Measurements from ENCODE around the gene C21orf91.
"Not testable (repeated sequence)": the region's sequence is repeated elsewhere in the genome, so short reads cannot be mapped to it uniquely, and the experiment has no call there.

The C21orf91 gene

DNA sequence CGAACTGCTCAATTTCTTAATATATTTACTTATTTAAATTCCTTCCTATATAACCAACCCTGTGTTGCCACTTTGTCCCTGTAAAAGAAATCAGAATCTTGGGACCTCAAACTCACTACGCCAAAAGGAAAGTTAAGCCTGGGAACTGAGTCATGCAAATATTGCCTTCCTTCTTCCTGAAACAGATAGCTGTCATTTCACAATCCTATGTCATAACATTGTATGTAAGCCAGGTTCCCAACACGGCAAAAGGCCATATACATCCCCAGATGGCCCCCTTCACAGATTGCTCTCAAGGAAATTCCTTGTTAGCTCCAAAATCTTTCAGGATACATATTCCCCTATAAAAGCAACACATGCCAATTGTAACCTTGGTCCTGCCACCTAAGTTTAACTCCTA lies 39.7 kb downstream of the C21orf91 start:
- no peak for DNase-seq (ENCODE audit: low read depth, low spot score)

DNA sequence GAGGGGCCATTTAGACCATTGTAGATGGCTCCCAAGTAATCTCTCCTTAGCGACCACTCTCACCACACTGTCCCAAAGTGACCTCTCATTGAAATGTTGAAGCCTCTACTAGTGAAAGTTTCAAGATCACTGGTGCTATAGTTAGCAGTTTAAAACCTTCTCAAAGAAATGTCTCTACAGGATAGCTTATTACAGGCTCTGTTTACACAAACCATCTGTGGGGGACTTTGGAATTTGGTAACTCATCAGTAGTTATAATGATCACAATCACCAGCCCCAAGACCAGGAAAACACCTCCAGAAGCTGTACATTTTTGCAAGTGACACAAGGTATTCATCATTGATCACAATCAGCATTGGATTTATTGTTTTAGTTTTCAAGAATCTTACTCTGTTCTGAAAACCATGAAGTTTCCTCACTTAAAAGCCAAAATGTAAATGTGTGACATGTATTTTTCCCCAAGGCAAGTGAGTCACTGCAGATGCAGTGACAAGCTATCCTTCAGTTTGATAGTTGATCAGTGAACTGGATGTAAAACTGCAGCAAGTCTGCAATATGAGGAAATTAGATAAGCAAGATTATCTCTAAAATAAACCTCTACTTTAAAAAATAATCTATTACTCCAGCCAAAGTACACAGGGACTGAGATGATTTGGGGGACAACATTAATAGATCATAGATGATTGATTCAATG lies 41.9 kb downstream of the C21orf91 start:
- DNase-seq (ENCODE audit: low read depth, low spot score): no peak

DNA sequence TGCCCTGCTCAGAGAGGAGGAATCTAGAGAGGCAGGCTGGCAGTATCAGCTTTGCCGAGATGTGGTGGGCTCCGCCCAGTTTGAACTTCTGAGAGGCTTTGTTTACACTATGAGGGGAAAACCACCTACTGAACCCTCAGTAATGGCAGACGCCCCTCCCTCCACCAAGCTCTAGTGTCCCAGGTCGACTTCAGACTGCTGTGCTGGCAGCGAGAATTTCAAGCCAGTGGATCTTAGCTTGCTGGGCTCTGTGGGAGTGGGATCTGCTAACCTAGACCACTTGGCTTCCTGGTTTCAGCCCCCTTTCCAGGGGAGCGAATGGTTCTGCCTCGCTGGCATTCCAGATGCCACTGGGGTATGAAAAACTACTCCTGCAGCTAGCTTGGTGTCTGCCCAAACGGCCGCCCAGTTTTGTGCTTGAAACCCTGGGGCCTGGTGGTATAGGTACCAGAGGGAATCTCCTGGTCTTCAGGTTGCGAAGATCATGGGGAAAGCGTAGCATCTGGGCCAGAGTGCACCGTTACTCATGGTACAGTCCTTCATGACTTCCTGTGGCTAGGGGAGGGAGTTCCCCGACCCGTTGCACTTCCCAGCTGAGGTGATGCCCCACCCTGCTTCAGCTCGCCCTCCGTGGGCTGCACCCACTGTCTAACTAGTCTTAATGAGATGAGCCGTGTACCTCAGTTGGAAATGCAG lies 43.6 kb downstream of the C21orf91 start:
- no peak for DNase-seq (ENCODE audit: low read depth, low spot score)

DNA sequence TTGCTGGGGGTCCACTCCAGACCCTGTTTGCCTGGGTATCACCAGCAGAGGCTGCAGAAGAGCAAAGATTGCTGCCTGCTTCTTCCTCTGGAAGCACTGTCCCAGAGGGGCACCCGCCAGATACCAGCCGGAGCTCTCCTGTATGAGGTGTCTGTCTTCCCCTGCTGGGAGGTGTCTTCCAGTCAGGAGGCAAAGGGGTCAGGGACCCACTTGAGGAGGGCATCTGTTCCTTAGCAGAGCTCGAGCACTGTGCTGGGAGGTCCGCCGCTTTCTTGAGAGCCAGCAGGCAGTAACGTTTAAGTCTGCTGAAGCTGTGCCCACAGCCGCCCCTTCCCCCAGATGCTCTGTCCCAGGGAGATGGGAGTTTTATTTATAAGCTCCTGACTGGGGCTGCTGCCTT lies 44.1 kb downstream of the C21orf91 start:
- DNase-seq (ENCODE audit: low read depth, low spot score): not testable (repeated sequence)

DNA sequence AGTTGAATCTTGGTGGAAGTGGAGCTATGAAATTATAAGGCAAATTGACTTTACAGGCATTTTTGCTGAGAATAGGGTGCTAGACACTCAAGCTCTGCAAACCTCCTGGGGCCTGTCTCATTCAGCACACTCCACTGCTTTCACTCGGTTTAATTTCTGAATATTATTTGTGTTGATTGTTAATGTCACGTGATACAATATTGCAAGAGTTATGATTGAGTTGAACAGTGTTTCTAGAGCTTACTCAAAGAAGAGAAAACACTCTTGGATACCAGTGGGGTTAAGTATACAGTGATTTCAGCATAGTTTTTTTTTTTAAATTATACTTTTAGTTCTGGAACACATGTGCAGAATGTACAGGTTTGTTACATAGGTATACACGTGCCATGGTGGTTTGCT lies 49.7 kb downstream of the C21orf91 start:
- DNase-seq (ENCODE audit: low read depth, low spot score): no peak

DNA sequence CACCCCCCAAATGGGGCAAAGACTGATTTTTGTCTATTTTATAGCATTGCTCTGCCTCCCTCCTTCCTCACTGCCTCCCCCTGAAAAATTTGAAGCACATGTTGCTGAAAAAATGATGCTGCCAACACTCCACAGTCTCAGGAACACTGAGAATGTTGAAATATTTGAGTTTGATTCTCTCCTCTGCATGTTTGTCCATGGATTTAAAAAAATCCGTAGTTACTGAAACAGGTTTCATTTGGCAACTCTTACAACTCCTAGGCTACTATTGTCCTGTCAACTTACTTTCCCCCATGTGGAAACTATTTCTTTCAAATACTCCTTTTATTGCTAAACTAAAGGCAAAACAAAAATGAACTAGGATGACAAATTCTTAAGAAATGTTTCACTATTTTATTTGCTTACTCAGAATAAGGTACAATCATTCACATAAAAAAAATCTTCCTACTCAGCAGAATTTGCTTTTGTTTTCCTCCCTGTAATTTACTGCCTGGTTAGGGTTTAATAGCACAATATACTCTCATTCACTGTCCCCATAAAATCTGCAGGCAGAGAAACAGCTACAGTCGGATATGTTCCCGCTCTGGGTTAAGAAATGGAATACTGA lies 50.2 kb downstream of the C21orf91 start:
- no peak for DNase-seq (ENCODE audit: low read depth, low spot score)

DNA sequence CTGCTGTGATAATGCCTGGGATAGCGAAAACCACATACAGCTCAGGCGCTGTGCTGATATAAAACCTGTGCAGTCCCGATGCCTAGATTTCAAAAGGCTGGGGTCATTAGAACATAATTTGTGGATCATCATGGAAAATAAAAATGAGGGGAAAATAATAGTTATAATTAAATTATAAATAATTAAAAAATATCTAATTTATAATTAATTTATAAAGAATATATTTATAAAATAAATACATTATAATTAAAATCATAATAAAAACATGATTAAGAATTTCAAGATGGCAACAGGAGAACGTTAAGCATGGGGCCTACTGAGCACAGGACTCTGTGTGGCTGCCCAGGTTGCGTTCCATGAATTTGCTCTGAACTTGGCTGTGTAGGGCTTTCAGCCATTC lies 53.9 kb downstream of the C21orf91 start:
- no peak for DNase-seq (ENCODE audit: low read depth, low spot score)

DNA sequence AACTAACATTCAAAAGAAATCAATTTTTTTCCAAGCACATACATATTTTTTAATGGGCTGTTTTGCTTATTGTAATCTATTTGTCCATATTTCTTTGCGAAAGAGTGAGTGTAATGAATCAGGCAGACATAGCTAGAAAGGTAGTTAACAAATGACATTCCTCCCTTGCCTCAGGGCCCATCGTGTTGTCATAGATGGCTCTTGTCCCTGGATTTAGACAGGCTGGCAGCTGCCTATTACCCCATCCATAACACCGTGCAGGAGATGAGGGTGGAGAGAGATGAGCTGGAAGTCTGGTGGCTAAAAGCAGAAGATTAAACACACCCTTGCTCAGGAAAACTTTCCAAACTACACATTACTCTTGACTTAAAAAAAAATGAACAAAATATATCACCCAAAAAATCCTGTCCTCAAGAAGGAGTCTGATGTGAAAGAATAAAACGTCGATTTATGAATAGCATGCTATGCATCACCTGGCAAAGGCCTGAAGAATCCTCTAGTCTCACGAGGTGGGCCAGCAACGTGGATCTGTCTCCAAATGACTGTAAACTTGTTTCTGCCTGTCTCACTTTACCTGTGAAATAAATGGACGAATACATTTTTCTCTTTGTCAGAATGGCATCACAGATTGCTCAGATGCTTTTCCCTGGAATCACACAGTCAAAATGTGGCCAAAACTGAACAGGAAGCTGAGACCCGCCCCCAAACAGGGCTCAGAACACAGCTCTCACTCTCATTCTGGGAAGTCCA lies 55.7 kb downstream of the C21orf91 start:
- DNase-seq (ENCODE audit: low read depth, low spot score): no peak

DNA sequence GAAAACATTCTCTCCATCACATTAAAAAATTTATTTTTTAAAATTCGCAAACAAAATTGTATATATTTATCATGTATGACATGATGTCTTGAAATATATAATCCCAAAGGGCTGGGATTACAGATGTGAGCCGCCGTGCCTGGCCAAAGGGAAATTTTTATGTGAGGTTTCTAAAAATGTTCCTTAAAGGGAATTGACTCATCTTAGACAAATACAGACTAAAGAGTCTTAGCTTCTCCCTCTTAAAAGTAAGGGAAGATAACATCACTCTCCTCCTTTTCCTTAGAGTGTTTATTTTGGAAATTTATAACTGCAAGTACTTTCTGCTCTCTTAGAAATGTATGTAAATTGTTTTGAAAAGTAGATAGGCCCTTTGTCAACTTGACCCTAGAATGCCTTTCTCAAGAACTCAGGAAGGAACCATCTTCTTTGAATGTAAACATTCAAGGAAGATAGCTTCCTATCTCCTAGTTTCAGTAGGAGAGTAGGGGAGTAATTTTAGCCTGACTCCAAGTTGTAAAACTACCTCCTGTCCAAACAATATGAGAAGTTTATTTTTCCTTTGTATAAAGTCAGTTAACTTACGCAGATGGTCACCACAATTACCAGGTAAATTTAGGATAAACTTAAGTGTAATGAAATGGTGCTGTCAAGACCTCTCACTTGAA lies 59.5 kb downstream of the C21orf91 start:
- DNase-seq (ENCODE audit: low read depth, low spot score): no peak

DNA sequence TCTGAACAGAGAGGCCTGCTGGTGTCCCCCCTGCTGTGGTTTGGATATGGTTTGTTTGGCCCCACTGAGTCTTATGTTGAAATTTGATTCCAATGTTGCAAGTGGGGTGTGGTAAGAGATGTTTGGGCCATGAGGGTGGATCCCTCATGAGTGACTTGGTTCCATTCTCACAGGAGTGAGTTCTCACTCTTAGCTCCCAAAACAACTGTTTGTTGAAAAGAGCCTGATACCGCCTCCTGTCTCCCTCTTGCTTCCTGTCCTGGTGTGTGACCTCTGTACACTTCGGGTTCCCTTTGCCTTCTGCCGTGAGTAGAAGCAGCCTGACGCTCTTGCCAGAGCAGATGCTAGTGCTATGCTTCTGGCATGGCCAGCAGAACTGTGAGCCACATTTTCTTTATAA lies 60.5 kb downstream of the C21orf91 start:
- no peak for DNase-seq (ENCODE audit: low read depth, low spot score)

DNA sequence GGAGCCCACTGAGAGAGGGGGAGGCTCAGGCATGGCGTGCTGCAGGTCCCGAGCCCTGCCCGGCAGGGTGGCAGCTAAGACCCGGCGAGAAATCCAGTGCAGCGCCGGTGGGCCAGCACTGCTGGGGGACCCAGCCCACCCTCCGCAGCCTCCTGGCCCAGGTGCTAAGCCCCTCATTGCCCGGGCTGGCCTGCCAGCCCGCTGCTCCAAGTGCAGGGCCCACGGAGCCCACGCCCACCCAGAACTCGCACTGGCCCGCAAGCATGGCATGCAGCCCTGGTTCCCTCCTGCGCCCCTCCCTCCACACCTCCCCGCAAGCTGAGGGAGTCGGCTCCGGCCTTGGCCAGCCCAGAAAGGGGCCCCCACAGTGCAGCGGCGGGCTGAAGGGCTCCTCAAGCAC lies 61.5 kb downstream of the C21orf91 start:
- no peak for DNase-seq (ENCODE audit: low read depth, low spot score)

DNA sequence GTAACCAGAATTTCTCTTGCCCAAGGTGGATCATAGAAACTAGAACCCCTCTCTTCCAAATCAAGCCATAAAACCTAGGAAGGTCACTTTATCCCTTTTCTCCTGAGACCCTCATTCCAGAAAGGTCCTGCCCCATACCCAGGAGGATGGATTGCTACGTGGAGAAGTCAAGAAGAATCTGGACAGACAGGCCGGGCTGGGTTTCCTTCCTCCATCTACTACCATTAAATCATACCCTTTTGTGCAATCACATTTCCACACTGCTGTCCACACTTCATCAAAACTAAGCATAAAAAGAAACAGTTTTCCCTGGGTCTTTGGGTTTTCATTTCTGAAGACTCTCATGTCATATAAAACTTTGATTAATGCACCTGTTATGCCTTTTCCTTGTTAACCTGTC lies 65.4 kb downstream of the C21orf91 start:
- DNase-seq (ENCODE audit: low read depth, low spot score): no peak

DNA sequence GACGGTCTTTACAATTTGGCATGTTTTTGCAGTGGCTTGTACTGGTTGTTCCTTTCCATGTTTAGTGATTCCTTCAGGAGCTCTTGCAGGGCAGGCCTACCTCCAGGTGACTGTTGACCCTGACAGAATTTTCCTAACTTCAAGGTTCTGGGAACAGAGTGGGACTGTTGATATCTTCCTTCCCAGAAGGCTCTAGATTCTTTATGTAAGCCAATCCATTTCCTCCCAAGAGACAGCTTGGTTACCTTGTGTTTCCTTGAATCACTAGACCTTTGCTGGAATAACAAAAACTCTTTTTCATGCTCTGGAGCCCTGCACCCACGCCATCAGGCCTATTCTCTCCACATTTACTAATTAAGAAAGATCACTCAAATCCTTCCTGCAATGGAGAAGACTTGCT lies 67.0 kb downstream of the C21orf91 start:
- no peak for DNase-seq (ENCODE audit: low read depth, low spot score)

DNA sequence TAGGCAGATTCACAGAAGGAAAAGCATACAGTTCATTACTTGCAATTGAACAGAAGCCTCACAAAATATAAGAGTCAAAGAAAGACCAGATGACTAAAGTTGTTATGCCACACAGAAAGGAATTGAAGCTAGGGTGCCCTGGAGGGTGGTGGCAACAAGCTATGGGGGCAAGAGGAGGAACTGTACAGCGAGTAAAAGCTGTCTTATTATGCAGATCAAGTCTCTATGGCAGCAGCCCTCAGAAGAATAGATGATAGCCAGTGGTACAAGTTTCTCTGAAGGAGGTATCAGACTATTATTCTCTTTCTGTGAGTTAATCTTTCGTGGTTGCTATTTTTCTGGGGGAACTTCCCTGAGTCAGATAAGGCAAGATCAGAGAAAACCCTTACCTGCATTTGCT lies 72.2 kb downstream of the C21orf91 start:
- DNase-seq (ENCODE audit: low read depth, low spot score): no peak

DNA sequence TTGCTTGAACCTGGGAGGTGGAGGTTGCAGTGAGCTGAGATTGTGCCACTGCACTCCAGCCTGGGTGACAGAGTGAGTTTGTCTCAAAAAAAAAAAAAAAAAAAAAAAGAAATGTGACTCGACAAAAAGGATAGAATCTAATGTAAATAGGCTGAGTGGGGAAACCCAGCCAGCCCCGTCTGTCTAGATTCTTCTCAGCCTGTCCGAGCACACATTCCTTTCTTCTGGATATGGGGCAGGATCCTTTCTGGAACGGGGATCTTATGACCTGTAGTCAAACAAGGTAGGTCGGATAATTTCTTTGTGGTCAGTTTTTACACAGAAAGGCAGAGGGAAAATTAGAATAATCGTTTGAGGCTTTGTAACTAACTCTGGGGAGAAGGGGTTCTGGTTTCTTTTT lies 74.1 kb downstream of the C21orf91 start:
- no peak for DNase-seq (ENCODE audit: low read depth, low spot score)

DNA sequence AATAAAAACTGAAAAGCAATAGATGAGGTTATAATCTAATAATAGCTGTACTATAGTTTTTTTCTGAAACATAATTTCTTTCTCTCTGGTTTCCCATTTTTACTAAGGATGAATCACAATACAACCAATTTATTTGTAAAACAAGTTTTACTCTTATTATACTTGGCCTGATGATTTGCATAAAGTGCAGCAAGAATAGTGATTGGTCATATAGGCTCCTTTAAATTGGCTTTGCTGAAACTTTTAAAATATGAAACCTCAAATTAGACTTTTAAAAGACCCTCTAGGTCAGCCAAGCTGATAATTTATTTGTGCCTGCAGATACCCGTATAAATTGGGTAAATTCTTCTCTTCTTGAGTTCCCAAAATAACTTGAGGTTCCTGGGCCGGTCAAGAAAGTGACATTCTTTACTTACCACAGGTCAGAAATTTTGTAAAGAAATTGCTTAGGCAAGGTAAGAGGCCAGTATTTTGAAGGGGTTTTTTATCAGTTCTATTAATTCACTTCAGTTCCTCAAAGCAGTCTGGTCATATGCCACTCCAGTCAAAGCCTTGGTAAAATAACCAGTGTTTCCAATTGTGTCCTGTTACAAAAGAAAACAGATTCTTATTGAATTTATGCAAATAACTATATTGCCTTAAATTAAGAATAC lies 76.1 kb downstream of the C21orf91 start:
- no peak for DNase-seq (ENCODE audit: low read depth, low spot score)

DNA sequence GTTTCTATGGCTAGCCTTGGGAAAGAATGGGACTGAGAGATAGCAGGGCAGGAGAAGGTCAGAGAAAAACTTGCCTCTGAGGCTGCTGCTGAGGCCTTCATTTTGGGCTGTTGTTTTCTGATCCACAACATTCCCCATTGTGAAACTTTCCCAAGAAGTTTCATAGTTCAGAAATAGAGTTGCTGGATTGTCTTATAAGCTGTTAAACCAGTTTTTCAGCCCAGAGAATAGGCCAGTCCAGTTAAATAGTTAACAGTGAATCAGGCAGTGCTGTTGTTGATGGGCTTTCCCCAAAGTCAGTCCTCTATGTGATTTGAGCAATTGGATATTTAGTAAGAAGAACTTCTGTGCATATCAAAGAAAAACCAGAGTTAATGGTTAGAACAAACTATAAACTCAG lies 77.0 kb downstream of the C21orf91 start:
- no peak for DNase-seq (ENCODE audit: low read depth, low spot score)
